Right renal cortex interstitium (tissue), 3 donors: ENCODE results near the gene PDGFD. TPM values are rescaled to one million over a fixed set of nuclear protein-coding genes. Genes with fewer than 3 reads are reported as not detected.

ENCODE experiments used
- DNase-seq, 3 donors: peaks; one replicate each; pipeline ENCODE4 v3.0.0-alpha.2; 2013; ENCODE audit warnings: low read depth in 3 of 3, low spot score in 2 of 3
- polyA plus RNA-seq, 3 donors: library from polyadenylated mRNA; unstranded; fragments of 120-200 nt; gene quantifications; one replicate each; pipeline ENCODE4 v1.2.1, GENCODE V29; 2013; ENCODE audit not compliant: insufficient read length in 3 of 3

The PDGFD gene
- polyA plus RNA-seq, 3 donors, result 25.2 to 33.0 (median 30.0) TPM

DNA sequence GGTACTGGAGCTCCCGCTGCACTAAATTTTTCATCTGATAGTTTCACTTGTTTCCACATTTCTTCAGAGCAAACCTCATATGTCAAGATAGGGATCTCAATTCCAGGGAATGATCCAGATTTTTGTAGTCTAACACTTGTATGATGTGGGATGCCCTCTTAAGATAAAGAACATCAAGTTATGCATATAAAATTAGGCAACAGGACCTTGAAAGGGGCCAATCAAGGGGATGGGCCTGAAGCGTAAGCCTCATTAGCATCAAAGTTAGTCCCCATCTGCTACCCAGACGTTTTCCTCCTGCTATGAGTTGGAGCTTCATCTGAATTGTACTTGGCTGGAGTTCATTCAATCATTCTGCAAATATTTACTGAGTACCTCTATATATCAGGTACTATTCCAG, 17.5 kb downstream of the PDGFD start:
- no peak for DNase-seq

DNA sequence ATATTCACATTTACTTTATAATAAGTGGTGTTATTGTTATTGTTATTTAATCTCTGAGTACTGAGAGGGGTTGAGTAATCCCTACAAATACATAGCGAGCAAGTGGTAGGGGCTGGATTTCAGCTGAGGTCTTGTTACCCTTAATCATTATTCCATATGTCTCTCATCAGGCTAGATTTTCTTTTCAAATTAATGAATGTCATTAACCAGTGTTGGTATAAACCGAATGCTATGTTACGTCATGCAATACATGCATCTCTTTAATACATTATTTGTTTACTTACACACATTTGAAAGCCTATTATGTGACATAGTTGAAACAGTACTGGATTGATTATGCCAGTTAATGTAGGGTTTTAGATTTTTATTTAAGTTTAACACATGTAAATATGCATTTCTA, 18.9 kb downstream of the PDGFD start:
- DNase-seq, result no peak

DNA sequence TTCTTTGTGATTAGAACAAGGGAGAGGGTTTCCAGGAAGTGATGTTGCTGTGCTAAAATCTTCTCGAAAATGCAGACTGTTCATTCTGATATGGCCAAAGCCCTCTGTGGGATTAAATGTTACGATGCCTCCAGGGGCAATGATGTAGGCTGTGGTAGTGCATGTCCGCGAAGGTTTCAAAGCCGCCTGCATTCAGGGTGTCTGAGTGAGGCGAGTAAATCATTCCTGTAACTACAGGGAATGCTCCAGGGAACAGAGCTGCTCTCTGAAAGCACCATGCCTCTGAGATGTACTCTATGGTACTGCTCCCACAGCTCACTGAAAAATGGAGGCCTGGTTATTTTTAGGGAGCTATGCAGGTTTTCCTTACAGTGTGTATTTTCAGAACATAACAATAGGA, 21.2 kb downstream of the PDGFD start:
- DNase-seq, result no peak

DNA sequence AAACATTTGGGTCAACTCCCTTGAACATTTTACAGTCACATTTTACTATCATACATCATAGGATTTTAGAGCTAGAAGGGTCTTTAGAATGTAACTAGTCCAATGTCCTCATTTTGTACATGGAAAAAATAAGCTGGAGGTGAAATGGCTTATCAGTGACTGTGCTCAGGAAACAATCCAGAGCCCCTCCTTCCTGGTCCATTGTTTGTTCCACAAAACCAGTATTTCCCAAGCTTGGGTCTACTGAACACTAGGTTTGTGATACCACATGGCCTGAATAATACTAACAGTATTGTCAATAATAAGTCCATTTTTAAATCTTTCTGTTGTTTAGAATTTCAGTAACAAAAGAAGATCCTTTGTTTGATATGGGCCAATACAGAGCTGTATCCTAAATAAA, 27.1 kb downstream of the PDGFD start:
- no peak for DNase-seq

DNA sequence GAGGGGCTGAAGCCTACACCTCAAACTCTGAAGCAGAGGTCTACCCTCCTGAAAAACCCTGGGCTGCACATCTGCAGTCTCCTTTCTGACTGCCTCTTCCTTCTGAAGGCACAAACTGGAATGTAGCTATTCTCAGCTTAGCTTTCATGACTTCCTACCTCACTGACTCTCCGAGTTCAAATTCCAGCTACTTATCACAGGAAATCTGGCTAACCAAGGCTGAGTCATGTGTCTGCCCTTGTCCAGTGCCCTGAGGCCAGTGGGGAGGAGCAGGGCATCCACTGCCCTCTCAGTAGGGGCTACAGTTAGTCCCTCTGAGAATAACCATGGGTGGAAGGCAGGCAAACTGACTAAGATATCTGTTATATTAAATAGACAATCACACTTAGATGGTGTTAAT, 29.2 kb downstream of the PDGFD start:
- DNase-seq, result no peak

DNA sequence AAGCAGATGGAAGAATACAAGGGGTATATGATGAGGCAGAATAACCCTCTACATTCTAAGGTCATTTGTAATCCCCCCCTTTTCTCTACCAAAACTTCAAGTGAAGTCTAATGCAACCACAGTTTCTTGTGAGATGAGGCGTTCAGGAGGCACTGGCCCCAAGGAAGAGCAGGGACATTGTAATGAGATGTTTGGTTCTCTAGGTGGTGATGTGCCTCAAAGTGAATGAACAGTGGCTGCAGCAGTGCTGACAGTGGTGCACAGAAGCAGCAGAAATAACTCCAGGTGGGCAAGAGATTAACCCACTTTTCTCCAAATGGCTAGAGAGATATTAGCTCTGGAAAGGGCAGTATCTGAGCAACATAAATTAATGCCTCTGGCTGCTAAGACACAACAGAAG, 33.8 kb downstream of the PDGFD start:
- DNase-seq, result no peak

DNA sequence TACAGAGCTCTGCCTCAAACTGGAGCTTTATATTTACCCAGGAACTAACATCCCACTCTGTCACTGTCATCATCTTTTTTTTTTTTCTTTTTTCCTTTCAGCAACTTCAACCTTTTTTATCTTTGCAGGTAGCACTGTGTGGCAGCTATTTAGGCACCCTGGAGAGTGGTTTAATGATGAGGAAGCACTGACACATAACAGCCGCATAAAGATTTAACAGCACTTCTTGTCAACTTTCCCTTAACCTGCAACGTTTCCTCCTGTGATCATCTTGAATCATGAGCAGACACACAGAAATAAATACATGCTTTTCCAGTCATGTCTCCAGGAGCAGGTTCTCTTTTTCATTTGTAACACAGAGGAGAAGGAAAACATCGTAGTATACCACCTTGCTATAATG, 34.8 kb downstream of the PDGFD start:
- no peak for DNase-seq

DNA sequence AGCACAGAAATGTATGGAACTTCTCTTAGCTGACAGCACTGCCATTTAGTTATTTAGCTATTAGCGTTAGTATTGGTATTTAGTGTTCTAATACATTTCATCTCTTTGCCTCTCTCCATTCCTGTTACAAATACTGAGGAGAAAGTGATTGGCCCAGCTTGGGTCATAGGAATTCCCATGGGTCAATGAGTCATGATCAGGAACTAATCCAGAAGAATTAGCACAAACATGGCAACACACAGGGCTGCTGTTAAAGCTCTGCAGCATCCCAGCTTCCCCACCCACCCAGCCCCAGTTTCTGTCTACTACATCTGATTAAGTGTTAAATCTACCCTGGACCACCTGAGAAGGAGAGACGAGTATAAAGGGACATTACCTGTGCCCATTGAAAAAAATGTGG, 36.1 kb downstream of the PDGFD start:
- DNase-seq, result no peak

DNA sequence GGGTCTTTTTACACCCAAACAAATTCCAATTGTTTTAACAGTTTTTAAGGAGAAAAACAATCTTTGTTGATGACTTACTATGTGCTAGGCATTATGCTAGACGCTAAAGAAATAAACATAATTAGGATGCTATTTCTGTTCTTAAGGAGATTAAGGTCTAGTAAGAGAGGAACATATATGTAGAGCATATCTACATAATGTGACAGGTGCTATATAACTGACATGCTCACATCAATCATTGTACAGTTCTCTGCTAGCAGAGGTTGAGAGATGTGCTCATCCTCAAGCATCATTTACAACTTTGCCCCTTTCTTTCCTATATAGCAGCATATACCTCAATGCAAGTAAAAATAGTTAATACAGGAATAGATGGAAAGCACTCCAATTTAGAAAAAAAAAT, 37.5 kb downstream of the PDGFD start:
- no peak for DNase-seq

DNA sequence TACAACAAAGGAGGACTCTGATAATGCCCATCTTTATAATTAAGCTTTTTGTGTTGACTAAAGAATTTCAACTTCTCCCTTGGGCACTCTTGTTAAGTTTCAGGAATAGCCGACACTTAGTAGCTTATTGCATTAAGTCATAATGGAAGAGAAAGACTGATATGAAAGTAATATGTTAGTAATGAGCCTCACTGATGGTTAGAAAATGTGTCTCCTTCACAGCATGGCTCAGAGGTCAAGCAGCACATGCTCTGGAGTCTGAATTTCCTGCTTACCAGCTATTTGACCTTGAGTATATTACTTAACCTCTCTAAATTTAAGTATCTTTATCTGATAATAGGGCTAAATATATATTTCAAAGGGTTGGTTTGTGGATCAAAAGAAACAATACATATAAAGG, 39.0 kb downstream of the PDGFD start:
- DNase-seq, result no peak

DNA sequence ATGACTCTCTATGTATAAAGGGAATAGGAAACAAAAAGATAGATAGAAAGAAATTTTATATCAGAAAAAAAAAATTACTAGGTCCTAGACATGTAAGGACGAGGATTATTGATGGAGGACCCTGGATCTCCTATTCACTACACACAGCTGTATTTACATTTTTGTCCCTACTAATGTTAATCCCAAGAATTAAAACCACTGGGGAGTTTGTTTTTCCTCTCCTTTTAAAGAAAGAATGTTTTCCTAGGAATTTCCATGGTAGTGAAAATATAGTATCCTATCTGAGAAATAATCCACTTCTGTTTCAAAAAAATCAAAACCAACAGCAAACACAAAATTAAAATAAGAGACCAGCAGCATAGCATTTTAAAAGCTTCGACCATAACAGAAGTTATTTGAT, 41.1 kb downstream of the PDGFD start:
- no peak for DNase-seq

DNA sequence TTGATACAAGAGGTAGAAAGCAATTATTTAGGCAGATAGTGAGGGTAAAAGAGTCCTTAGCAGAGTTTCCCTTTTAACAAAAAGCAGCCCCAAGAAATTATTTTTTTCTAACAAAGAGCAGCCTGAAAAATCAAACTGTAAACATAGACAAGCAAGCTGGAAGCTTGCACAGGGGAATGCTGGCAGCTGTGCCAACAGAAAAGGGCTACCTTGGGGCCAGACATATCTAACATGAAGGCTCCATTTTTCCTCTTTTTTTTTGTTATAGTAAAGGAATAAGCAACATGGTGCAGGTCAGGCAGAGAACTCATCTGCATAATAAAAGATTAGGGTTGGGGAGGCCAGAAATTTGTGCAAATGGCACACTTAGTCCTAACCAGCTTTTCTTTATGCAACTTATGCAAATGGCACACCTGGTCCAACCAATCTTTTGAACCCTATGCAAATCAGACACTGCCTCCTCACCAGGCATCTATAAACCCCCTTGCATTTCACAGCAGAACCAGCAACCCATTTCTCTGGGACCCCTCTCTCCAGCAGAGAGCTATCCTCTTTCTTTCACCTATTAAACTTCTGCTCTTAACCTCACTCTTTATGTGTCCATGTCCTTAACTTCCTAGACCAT, 41.8 kb downstream of the PDGFD start:
- DNase-seq, result no peak

DNA sequence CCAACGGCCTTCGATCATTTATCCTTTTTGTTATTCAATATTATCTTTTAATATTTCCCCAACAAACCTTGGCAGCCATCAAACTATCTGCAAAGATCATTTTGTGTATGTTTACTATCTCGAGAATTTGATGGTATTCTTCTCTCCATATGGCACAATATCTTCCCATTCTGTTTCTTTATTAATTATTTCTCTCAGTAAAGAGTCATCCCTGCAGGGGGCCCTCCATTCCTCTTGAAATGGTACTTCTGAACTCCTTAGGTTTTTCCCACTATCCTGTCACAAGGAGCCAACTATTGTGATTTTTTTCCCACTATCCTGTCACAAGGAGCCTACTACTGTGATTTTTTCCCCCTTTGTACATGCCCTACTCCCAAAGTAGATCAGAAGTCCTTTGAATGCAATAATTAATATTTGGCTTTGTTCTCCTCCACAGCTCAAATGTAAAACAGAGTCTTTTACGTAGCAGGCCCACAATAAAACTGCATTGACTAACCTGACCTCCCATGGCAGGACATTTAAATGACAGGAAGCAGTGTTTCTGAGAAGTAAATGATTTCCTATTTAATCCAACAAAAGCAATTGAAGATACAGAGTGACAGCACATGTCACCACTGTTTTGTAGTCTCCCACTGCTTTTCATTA, 43.3 kb downstream of the PDGFD start:
- DNase-seq, result peak in 1 of 3 donors; percentile 2

DNA sequence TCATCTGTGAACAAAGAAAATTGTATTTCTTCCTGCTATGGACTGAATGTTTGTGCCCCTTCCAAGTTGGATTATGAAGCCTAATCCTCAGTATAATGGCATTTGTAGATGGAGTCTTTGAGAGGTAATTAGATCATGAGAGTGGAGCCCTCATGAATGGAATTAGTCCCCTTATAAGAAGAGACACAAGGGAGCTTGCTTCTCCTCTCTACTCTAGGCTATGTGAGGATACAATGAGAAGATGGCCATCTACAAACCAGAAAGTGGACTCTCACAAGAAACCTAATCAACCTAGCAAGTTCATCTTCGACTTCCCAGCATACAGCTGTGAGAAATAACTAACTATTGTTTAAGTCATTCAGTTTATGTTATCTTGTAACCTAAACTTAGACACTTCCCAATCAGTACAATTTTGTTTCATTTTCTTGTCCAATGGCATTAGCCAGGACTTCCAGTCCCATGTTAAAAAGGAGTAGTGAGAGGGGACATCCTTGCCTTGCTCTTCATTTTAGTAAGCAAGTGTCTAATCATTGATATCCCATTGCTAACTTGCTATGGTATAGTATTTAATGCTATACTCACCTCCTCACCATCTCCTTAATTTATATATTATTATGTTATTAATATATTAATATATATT, 45.7 kb downstream of the PDGFD start:
- peak in 1 of 3 donors; percentile 6 for DNase-seq

DNA sequence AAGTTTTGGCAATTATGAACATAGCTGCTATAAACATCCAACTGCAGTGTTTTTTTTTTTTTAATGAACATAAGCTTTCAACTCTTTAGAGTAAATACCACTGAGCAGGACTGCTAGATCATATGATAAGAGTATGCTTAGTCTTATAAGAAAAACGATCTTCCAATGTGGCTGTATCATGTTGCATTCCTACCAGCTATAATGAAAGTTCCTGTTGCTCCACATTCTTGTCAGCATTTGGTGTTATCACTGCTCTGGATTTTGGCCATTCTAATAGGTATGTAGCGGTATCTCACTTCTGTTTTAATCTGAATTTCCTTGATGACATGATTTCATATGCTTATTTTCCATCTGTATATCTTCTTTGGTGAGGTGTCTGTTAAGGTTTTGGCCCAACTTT, 50.4 kb downstream of the PDGFD start:
- DNase-seq, result no peak

DNA sequence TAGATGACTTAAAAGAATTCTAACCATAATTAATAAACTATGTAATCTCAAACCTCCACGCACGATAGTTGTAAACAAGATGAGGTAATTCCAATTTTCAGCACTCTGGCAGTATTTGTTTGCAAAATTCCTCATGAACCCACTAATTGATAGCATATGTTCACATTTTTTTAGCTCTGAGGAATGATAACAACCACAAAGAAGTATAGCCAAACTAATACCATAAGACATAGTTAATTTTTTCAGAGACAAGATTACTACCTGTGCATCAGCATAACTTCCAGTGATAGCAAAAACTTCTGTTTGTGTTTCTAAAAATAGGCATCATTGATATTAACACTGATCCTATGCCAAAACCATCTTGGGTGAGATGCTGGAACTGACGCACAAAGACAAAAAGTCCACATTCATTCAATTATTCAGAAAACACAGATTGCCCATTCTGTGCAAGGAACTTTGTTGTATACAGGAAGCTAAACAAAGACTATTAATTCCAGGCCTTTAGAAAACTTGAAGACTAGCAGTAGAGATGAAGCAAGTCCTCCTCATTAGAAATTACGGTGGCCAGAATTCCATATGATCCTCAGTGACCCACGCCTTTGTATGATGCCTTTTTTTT, 57.7 kb downstream of the PDGFD start:
- DNase-seq, result no peak

DNA sequence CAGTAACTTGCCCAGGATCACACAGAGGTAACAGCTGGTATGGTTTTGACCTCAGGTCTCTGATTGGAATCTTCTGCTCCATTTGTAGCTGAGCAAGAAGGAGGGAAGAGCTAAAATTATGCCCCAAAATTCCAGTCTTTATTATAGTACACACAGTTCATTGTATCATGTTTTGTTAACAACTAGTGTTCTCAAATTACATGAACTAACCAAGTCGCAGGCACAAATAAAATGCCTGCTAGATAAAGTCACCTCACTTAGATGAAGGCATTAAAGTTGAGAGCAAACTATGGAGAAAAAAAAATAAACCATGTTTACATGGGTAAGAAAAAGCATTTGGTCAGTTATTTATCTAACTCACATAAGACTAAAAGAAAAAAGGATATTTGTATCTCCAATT, 58.8 kb downstream of the PDGFD start:
- no peak for DNase-seq

DNA sequence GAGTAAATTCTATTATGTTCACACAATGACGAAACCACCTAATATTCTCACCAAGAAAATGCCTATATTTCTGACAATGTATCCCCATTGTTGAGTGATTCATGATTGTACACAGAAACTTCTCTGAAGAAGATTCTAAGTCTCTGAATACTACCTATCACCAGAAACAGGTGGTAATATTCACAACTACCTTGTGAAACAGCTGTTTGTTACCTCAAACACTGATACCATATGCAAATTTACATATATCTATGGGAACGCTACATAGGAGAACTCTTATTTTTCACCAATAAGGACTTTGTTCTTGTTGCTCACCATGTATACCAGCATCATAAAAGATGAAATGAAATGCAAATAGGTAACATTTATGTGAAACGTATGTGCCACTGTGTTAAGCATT, 59.3 kb downstream of the PDGFD start:
- no peak for DNase-seq

DNA sequence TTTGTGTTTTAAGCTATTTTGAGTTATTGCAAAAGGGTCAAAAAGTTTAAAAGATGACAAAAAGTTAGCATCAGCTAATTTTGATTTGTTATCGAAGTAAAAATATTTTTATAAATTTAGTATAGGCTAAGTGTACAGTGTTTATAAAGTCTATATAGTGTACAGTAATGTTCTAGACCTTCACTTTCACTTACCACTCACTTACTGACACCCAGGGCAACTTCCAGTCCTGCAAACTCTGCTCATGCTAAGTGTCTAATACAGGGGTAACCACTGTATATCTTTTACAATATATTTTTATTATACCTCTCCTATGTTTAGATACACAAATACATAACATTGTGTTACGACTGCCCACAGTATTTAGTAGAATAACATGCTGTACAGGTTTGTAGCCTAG, 59.7 kb downstream of the PDGFD start:
- DNase-seq, result no peak

DNA sequence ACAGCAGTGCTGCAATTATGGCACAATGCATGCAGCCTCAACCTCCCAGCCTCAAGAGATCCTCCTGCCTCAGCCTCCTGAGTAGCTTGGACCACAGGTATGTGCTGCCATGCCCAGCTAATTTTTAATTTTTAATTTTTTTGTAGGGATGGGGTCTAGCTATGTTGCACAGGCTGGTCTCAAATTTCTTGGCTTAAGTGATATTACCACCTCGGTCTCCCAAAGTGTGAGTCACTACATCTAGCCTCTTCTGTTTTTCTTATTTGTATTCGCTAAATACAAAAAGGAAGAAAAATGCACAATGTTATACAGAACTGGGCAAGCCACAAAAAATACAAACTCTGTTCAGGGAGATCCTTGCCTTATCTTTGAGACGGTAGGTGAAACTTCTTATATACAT, 65.4 kb downstream of the PDGFD start:
- no peak for DNase-seq

DNA sequence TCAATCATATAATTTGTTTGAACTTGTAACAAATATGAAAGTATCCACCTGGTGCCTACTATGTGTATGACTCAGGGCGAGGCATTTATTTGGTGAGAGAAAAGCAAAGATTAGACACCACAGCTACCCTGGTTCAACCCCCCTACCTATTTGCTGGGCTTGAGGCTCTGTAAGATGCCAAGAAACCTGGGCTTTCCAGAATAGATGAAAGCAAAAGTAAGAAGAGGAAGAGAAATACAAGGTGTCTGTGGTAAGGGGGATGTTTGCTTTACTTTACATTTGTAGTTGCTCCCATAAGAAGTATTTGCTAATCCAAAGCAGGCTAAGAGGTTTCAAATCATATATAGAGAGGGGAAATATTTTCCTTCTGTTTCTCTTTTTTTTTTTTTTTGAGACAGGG, 65.8 kb downstream of the PDGFD start:
- DNase-seq, result no peak

DNA sequence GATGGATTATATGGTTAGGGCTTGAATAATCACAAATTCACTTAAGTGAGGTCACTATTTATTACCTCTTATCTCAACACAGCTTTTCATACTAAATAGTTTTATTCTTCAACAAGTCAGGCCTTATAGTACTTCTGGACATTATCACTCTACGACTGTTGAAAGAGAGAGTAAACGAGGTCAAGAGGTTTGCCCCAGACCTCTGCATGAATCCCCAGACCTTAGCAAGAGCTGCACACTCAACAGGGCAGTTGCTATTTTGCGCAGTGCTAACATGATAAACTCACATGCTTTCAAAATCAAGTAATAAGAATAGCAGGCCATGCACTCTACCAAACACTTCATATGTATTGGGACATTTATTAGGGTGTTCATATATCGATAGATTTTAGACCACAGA, 67.0 kb downstream of the PDGFD start:
- DNase-seq, result no peak
